B cell (primary cell): ENCODE measurements around the gene CDC42BPG.

Experiments
- CTCF ChIP-seq: fragments of 200-600 bp; IDR thresholded peaks from one replicate; pipeline ENCODE4 v1.8.0; 2022; ENCODE audit warnings: antibody characterized with exemption, mild to moderate bottlenecking
- EZH2 ChIP-seq: IDR thresholded peaks from 2 replicates; pipeline ENCODE4 v1.6.1; 2012; ENCODE audit warnings: borderline replicate concordance, low read depth, mild to moderate bottlenecking, moderate library complexity, low read length; ENCODE audit not compliant: insufficient read depth, poor library complexity, severe bottlenecking

- TF ChIP-seq CTCF: no peak
- no peak for TF ChIP-seq EZH2
These were observed 20.2 kb upstream of the CDC42BPG start for GRCh38 chr11:64864473-64865285.
